ENCODE measurements around the gene KIF6.

- no peak for TF ChIP-seq GATA2 (IDR thresholded peaks at IDR 0.05; ENCODE audit: low read depth, low read length)
- no peak for TF ChIP-seq GATA3 (IDR thresholded peaks at IDR 0.05; ENCODE audit: low read depth, low read length)
These were observed 46.3 kb downstream of the KIF6 start for GRCh38 chr6:39678914-39679313.

All from SH-SY5Y (cell line).